Erythroblast (primary cell): ENCODE results near the gene USP8.

Source experiments
- GATA1 ChIP-seq: IDR thresholded peaks from 2 replicates; pipeline ENCODE4 v1.6.1; 2011; ENCODE audit warnings: low read depth, mild to moderate bottlenecking, control low read depth, low read length, moderate library complexity
- POLR2A ChIP-seq: IDR thresholded peaks from 2 replicates; pipeline ENCODE4 v1.6.1; 2011; ENCODE audit warnings: mild to moderate bottlenecking, low read length

- TF ChIP-seq POLR2A = no peak
- no peak for TF ChIP-seq GATA1
Measured at GRCh38 chr15:50426428-50426827, 2.2 kb downstream of the USP8 start.
